Measurements from ENCODE around the gene CLPSL2.
"Not testable (repeated sequence)": the region's sequence is repeated elsewhere in the genome, so short reads cannot be mapped to it uniquely, and the experiment has no call there.

The CLPSL2 gene, protein sequence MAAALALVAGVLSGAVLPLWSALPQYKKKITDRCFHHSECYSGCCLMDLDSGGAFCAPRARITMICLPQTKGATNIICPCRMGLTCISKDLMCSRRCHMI

DNA sequence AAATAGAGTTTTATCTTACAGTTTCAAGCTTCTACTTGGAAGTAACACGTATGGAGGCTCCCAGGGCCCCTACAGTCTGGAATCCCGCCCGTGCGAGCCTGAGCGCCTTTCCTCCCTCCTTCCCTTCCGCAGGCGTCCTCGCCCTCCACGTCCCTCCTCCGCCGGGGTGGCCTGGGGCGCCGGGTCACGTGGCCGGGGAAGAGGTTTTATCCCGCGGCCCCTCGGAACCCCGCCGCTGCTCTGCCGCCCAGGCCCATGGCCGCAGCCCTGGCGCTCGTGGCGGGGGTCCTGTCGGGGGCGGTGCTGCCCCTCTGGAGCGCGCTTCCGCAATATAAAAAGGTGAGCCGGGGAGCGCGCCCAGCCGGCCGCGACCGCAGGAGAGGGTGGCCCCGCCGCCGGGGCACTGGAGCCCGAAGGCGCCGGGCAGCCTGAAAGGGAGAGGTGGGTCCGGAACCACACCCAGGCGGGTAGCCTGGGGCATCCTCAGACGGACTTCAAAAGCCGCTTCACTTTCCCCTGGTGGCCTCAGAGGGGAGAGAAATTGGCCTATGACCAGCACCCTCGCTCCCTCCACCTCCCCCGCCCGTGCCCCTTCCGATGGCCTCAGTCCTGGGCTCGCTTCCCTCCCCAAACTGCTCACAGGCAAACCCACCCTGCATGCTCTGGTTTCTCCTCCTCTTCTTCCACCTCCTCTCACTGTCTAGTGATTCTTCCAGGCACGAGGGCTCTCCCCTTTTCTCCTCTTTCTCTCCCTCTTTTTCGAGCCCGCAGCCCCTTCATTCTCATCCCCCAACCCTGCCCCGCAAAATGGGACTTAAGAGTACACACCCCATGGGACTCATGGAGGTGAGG is at the start of gene CLPSL2:
CLPSL2 (plus strand) TSS at position 235 of the 852 bp plus-strand sequence; CDS start at position 256, 21 bp downstream.
- DNase-seq: peak; percentile 15 to 24

DNA sequence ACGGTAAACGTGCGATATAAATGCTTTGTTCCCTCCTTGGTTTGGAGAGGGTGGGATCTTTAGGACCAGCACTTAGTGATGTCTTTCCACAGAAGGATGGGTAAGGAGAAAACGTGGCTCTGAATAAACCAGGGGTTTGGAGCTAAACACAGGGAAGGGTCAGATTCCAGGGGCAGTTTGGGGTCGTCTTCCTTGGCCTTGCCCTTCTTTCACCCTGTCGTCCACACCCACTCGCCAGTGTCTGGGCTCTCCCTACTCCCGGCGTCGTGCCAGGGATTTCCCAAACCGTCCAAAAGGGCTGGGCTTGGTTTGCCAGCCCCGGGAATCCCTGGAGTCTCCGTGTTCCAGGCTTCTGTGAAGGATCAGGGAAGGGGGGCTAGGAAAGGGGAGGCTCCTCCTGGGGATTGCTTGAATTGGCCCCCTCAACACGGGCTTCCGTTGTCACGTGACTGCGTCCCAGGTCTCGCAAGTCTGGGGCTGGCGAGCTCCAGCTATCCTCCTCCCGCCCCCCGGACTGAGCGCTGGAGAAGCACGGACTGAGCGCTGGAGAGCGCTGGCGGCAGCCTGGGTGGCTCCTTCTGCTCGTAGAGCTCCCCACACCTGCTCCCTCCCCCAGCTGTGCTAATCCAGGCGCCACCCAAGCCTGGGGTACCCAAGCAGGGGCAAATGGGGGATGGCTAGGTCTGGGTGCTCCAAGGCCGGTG is 49.0 kb upstream of the CLPSL2 start:
- DNase-seq: peak; percentile 51 to 59

DNA sequence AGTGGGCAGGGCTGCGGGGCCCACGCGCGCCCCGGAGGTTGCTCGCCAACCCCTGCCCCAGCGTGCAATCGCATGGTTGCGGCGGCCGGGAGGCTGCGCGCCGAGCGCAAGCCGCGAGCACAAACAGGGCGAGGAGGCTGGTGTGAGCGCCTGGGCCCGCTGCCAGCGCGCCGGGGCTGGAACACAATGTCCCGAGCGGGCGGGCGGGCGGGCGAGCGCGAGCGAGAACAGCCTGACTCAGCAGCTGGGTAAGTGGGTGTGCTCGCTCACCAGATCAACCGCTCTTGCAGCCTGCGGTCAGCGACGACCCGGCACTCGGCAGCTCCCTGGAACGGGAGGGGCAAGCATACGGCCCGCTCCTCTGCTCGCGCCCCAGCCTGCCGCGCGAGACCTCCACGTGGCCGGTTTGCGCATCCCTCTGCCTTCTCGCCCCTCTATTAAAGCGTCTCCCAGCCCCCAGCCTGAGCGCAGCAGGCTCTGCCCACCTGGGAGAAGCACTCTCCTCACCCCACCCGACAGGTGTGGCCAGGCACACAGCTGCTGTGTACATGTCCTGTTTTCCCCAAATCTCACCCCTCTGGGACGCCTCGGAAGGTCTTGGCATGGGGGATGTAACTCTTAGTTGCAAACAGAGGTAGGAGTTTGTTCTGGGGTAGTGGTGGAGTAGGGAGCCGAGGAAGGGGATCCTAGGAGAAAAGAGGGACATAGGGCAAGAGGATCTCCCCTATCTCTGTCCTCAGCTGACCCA is 48.3 kb upstream of the CLPSL2 start:
- peak; percentile 78 to 85 for DNase-seq

DNA sequence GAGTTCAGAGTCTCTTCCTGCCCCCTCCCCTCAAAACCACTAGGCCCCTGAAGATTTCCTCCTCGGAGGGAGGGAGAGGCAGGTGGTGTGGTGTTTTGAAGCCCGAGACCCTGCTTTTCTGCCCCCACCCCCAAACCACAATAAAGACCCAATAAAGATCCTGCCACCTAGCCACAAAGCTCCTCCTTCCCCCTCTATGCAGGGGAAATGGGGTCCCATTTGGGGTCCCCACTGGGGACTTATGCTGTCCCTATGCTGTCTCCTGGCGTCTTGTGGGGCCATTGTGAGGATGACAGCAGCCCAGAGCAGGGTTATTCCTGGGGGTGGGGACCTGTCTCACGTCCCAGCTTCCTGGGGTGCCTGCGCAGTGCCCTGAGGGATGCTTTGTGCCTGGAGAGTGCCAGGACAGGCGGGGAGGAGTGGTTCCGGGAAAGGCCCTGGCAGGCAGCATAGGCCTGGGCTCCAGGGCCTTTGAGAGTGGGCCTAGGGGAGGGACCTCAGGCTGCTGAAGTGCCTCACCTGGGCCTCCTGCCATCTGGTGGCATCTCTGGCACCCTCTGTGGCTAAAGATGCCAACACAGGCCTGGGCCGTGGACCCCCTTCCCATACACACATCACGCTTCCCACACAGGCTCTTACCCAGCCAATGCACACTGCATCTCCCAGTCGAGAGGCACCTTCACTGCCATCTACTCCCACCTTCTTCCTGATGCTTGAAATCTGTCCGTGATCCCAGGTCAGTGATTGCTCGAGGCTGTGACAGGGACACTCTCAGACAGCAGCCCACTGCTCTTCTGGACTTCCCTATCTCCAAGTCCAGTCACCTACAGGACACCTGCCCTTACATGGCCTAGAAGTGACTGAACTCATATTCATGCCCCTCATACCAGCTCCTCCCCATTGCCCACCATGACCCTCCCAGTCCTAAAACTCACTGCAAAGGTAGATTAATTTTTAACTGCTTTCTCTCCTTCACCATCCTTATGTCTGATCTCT is 47.4 kb upstream of the CLPSL2 start:
- peak in 1 of 2 experiments; percentile 44 for DNase-seq

DNA sequence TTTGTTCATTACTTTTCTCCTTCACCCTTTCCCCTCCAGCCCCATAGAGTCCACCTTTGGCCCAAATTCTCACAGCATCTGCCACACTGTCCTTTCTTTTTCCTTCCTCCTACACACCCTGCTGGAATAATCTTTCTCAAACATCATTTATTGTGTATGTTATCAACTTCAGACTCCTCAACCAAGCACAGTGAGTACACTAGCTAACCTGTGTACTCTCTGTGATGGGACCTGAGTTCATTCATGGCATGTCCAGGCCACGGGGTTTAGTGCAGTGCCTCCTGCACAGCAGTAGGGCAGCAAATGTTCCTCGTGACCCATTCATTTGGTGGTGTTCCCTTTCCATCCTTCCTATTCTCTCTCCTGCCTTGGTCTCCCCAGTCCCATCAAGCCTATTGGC is 46.7 kb upstream of the CLPSL2 start:
- no peak for DNase-seq

DNA sequence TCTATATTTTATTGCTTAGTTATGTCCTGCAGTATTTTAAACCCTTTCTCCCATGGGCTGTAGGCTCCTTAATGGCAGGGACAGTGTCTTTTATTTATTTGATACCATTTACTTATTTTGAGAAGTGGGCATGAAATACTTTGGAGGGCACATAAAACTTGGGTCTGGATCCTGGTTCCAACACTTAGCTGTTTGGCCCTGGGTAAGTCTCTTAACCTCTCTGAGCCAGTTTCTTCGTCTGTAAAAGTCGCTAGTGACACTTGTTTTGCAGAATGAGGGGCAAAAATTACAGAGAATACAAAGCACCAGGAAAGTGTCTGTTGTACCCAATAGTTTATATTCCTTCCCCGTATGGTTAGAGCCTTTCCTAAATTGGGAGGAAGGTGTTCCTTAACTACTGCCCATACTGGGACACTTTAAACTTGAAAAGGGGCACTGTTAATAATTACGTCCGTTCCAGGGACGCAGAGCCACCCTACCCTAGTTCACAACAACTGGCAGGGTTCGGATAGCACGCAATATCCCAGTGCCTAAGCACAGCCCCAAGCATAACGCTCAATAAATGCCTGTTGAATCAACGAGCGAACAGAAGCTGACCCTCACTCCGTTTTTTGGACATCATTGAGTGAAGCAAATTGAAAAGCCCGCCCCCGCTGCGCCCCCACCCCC is 45.5 kb upstream of the CLPSL2 start:
- DNase-seq: no peak

DNA sequence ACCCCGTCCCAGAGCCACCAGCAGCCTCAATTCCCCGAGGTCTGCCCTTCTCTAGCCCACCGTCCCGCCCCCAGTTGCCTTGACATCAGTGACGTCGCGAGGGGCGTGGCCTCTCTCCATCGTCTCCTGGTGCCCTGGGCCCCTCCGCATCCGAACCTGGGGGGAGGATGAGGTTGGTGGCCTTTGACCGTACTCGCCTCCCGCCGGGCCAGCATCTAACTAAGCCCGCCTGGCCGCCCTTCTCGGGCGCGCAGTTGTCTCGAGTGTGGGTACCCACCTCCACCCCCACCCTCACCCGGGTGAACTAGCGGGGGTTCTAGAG is 45.0 kb upstream of the CLPSL2 start:
- DNase-seq: peak; percentile 97 to 98

DNA sequence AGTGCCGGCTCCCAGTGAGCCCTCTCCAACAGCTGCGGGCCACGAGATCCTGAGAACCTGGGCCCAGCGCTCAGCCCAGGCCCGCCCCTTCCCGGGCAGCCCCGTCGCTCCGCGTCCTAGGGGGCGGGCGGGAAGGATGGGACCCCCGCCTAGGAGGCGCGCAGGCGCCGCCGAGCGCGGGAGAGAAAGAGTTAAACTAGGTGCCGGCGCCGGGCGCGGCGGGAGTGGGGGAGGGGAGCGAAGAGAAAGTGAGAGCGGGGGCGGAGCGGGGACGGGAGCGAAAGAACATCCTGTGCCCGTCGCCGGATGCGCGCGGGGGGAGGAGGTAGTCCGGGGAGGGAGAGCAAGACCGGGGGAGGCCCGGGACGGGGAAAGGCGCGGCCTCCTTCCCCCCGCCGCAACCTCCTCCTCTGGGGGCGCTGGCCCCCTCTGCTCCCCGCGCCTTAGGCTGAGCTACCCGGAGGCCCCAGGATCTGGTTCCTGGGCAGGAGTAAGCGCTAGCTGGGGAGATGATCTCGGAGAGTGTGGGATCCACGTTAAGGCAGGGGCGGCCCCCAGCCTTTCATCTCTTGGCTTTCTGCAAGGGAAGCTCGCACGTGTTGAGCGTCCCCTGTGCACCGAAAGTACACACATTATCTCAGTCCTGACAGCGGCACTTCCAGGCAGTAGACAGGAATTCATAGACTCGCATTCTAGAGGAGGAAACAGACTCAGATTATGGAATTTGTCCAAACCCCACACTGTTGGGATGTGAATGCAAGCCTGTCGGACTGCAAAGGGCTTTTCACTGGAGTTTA is 44.5 kb upstream of the CLPSL2 start:
- peak; percentile 96 for DNase-seq

DNA sequence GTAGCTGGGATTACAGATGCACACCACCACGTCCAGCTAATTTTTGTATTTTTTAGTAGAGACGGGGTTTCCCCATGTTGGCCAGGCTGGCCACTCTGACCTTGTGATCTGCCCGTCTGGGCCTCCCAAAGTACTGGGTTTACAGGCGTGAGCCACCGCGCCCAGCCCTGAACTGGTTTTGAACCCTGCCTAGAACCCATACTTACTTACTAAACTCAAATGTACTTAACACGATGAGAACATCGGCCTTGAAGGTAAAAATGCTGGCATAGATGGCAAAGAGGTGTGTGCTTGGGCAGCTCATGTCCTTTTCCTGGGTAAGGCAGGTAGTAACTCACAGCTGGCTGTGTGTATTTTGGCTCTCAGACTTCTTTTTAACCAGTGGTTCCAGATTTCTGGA is 42.8 kb upstream of the CLPSL2 start:
- DNase-seq: no peak

DNA sequence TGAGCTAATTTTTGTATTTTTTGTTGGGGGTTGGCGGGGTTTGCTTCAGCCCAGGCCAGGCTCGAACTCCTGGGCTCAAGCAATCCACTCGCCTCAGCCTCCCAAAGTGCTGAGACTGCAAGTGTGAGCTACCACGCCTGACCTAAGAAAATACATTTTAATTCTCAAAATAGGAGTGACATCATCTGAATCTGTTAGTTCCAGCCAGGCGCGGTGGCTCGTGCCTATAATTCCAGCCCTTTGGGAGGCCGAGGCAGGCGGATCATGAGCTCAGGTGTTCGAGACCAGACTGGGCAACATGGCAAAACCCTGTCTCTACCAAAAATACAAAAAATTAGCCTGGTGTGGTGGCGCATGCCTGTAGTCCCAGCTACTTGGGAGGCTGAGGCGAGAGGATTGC is 42.1 kb upstream of the CLPSL2 start:
- not testable (repeated sequence) for DNase-seq

DNA sequence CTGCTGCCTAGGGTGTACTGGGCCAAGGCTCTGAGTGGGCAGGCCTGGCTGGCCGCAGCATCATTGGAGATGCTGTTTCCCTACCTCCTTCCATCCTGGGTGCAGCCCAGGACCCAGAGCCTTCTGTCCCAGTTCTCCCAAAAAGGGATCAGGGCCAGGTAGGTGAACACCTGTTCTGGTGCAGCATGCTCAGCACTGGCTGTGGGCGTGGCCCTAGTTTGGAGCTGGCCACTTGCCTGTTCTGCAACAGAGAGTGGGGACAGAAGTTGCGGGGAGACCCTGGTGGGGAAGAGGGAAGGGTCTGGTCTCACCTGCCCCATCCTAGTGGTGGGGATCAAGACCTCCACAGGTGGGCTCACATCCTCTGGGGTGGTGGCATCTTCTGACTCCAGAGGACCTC is 40.9 kb upstream of the CLPSL2 start:
- DNase-seq: no peak

DNA sequence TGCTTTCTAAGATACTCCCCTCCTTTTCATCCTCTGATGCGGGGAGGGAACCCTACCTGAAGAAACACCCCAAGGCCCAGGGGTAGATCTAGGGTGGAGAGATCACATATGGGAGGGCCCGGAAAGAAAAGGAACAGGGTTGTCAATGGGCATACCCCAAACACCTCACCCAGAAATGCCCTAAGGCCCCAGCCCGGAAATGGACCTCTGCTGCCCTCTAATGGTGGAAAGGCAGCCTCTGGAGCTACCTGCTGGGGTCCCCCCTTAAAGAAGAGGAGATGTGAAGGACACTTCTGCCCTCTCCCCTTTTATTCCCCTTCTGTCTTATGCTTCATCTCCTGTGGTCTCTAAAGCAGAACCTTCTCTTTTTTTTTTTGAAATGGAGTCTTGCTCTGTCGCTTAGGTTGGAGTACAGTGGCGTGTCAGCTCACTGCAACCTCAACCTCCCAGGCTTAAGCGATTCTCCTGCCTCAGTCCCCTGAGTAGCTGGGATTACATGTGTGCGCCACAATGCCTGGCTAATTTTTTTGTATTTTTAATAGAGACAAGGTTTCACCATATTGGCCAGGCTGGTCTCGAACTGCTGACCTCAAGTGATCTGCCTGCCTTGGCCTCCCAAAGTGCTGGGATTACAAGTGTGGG is 40.0 kb upstream of the CLPSL2 start:
- DNase-seq: peak; percentile 88 to 92

DNA sequence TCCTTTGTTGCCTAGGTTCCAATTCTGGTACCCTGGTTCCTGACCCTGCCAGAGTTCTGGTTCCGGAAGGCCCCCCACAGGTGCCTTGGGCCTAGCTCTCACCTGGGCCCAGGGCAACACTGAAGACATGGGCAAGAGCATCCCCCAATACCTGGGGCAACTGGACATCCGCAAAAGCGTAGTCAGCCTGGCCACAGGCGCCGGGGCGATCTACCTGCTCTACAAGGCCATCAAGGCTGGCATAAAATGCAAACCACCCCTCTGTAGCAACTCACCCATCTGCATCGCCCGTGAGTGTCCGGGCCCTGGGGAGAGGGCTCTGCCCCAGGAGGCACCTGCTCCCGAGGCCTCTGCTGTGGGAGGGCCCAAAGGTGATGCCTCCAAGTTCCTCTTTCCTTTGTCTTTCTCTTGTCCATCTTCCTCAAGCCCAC is 39.4 kb upstream of the CLPSL2 start, which contains the start of gene ARMC12:
ARMC12 (plus strand) TSS at position 51 of the 431 bp plus-strand sequence; CDS start at position 128, 77 bp downstream.
- DNase-seq: no peak

DNA sequence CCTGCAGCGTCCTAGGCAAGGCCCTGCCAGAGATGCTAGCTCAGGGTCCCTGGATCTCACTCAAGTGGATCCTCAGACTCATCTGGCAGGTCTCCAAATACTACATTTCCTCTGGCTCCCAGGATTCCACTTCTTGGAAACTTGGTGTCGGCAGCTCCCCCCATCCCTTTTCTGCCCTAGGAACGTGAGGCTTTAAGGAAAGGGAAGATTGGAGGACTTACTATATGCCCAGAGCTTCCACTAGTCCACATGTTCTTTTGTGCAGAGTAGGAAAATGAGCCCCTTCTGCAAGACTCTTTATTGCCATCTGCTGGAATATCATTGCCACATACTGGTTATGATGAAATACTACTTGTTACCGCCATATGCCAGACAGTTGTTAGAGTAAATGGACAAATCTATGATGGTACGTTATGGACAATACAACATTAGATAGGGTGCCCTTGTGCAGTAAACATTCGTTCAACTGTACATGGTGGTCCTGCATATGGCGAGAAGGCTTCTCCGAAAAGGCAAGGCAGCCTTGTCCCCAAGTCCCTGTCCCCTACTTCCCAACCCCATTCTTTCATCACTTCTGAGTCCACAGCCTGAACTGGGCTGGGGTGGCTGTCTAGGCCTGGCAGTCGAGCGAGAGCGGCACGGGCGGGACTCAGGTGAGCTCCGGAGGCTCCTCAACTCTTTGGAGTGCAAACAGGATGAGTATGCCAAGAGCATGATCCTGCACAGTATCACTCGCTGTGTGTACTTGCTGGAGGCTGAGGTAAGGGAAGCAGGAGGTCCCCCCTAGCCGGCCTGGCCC is 38.8 kb upstream of the CLPSL2 start:
- DNase-seq: no peak

DNA sequence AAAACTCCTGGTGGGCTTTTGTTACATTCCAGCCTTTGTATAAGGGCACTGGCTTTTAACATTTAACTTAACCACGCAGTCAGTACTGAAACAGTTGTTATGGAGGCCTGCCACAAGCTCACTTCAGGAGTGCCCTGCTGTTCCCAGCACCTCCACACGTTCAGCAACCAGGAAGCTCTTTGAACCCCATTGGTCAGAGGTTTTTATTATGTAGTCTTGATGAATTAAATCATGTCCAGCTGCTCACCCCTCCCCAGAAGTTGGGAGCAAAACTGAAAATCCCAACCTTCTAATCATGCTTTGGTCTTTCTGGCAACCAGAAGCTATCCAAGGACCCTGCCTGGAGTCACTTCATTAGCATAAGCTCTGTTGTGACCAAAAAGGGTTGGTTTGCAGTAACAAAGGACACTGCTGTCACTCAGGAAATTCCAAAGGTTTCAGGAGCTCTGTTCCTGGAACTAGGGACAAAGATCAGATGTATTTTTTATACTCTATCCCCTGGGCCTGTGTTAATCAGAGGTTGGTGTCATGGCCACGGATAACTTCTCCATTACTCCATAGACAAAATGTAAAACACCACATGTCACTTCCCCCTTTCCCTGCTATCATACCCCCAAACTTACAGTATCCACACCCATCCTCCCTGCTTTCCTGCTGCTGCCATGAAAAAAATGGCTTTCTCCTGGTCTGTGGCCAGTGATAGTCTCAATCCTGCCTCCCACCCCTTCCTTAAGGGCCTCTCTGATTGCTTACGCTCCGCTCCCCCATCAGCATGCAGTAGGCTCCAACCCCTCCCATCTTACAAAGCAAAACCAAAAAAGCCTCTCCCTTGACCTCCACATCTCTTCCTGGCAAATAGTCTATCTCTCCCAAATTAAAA is 36.5 kb upstream of the CLPSL2 start:
- no peak for DNase-seq

DNA sequence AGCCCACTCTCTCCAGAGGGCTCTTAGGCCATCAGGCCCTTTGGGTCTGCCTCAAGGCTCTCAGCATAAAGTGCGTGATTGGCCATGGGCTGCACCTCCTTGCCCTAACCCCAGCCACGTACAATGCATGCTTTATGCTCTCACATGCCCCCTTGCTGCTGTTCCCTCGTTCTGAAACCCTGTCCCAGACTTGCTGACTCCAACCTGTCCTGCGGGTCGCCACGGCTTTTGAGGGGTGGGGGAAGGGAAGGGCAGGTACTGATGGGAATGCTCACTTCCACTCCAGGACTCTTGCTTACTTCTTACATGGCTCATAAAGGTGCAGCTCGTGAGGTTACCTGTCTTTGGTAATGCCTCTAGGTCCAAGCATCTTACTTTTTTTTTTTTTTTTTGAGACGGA is 33.6 kb upstream of the CLPSL2 start:
- DNase-seq: no peak

DNA sequence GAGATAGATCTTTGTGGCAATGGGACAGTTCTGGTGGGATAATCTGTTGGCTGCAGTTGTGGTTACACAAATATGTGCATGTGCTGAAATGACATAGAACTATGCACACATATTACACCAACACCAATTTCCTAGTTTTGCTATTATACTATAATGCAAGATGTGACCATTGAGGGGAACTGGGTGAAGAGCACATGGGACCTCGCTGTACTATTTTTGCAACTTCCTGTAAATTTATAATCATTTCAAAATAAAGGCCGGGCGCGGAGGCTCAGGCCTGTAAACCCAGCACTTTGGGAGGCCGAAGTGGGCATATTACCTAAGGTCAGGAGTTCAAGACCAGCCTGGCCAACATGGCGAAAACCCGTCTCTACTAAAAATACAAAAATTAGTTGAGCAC is 30.9 kb upstream of the CLPSL2 start:
- DNase-seq: no peak

DNA sequence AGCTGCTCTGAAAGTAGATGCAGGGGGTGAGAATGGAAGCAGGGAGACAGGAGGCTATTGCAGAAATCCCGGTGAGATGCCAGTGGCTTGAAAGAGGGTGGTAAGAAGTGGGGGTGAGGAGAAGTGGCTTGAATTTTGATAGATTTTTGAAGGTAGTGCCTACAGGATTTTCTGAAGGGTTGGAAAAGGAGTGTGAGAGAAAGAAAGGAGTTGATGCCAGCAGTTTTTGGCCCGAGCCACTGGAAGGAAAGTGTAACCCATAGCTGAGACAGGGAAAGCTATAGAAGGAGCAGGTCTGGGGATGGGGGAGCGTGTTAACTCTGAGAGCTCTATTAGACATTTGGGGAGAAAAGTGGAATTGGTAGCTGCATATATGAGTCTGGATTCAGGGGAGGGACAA is 29.9 kb upstream of the CLPSL2 start:
- no peak for DNase-seq

Data from activated CD4-positive, alpha-beta T cell treated with anti-CD3 and anti-CD28 coated beads, Interleukin-2, amount 50 U/mL, for 48 hours (primary cell).